Body of pancreas (tissue), 4 donors: ENCODE data around the gene ZFP36L1. TPM values are rescaled to one million over a fixed set of nuclear protein-coding genes. Genes with fewer than 3 reads are reported as not detected.
"Not testable (repeated sequence)": the region's sequence is repeated elsewhere in the genome, so short reads cannot be mapped to it uniquely, and the experiment has no call there.

Experiments
- ATAC-seq: fragments of 150-250 bp; one replicate; pipeline ENCODE4 v1.9.1; 2016
- DNase-seq, 4 donors: peaks; one replicate each; pipeline ENCODE4 v3.0.0-alpha.2; 2019
- H3K27ac ChIP-seq, 4 donors: fragments of 200-600 bp; sonication (generic); 1 replicate in 3 of 4; 2 replicates in 1 of 4; pipeline versions ENCODE4 v1.5.1 to v1.6.1; 2016 to 2019; ENCODE audit warnings: mild to moderate bottlenecking in 1 of 4, mixed read lengths in 1 of 4, moderate library complexity in 1 of 4
- H3K27me3 ChIP-seq, 2 donors: fragments of 200-600 bp; sonication (generic); one replicate each; pipeline ENCODE4 v1.6.0; 2016; ENCODE audit warnings: mild to moderate bottlenecking in 1 of 2
- H3K36me3 ChIP-seq, 2 donors: fragments of 200-600 bp; sonication (generic); replicated peaks in 1 of 2; 2 replicates each; pipeline ENCODE4 v1.5.1; 2016; ENCODE audit warnings: low read depth in 2 of 2; ENCODE audit not compliant: insufficient read depth in 1 of 2
- H3K4me1 ChIP-seq: fragments of 200-600 bp; sonication (generic); one replicate; pipeline ENCODE4 v1.6.0; 2016
- H3K4me3 ChIP-seq, 2 donors: fragments of 200-600 bp; sonication (generic); 1 replicate in 1 of 2; 2 replicates in 1 of 2; pipeline ENCODE4 v1.5.1; 2016 to 2019
- H3K9me3 ChIP-seq, 3 donors: fragments of 200-600 bp; sonication (generic); 1 replicate in 2 of 3; 2 replicates in 1 of 3; pipeline ENCODE4 v1.5.1; 2016
- CTCF ChIP-seq, 7 experiments: fragments of 450-650 bp in 4 of 7; fragments of 200-600 bp in 3 of 7; sonication (generic) in 3 of 7; IDR thresholded peaks; one replicate each; pipeline ENCODE4 v1.5.1; 2016 to 2019; ENCODE audit warnings: antibody characterized with exemption in 7 of 7
- POLR2A ChIP-seq, 3 donors: fragments of 450-650 bp; IDR thresholded peaks; one replicate each; pipeline ENCODE4 v1.6.1; 2016; ENCODE audit warnings: antibody characterized with exemption in 3 of 3, mild to moderate bottlenecking in 2 of 3
- WGBS, 2 donors: methylation state at CpG; one replicate each; pipeline ENCODE4 v1.1.5; 2017; 5-methylcytosine and 5-hydroxymethylcytosine counted together
- intact Hi-C: fragments of 100-400 bp; cut with DNase I; formaldehyde crosslinking; loops from one replicate; pipeline ENCODE4 v1.15.1; 2023
- total RNA-seq, 2 donors: library from RNA; depleted of rRNA; stranded (reverse); fragments of >200 nt; gene quantifications; one replicate each; pipeline ENCODE4 v1.1.0, GENCODE V29; 2016

Gene ZFP36L1
- total RNA-seq, 2 donors from 2014 or later = 155 to 365 TPM

- Histone ChIP-seq H3K27me3 (no peaks in the 10 kb centered on the region), H3K4me3 (no peak overlapping the region), H3K27ac (no peak overlapping the region), H3K9me3 (no peaks in the 10 kb centered on the region), H3K36me3 (no peaks in the 10 kb centered on the region), H3K4me1 (peaks cover 21% of the 10 kb centered on the region)
- intact Hi-C loops = no loop called here
- ATAC-seq (no peak), DNase-seq (no peak)
- TF ChIP-seq POLR2A (IDR thresholded peaks at IDR 0.05) (no peak), CTCF (IDR thresholded peaks at IDR 0.05) (no peak)
- WGBS, 2 donors = 52 to 68% methylated on average over 7 of the region's 7 CpGs
Measured at GRCh38 chr14:68766299-68767247, 26.3 kb downstream of the ZFP36L1 start.

- Histone ChIP-seq H3K27ac (peak overlapping the region in 3 of 4 donors; percentile 70 to 75 (median 72)), H3K4me1 (peaks cover 42% of the 10 kb centered on the region)
- H3K4me3 ChIP-seq, DNase-seq, H3K9me3 ChIP-seq, intact Hi-C loops, H3K36me3 ChIP-seq, ATAC-seq, H3K27me3 ChIP-seq: not testable (repeated sequence)
- WGBS, 2 donors = 91% methylated on average over 4 of the region's 4 CpGs
Measured at GRCh38 chr14:68763843-68764242, 29.0 kb downstream of the ZFP36L1 start.

GRCh38 chr14:68762953-68763764 lies 29.7 kb downstream of the ZFP36L1 start:
- Histone ChIP-seq H3K36me3 (no peaks in the 10 kb centered on the region), H3K9me3 (no peaks in the 10 kb centered on the region), H3K4me3 (no peak overlapping the region), H3K27ac (peak overlapping the region; percentile 60 to 75 (median 71)), H3K27me3 (no peaks in the 10 kb centered on the region), H3K4me1 (peaks cover 49% of the 10 kb centered on the region)
- whole genome bisulfite sequencing, 2 donors = 24 to 27% methylated on average over 11 of the region's 11 CpGs
- ATAC-seq = peak; percentile 98
- peak in 1 of 7 experiments; percentile 5 for TF ChIP-seq CTCF (IDR thresholded peaks at IDR 0.05)
- TF ChIP-seq POLR2A (IDR thresholded peaks at IDR 0.05) = no peak
- DNase-seq = peak; percentile 88 to 93 (median 92)
- intact Hi-C loops = no loop called here

GRCh38 chr14:68761391-68761790 lies 31.5 kb downstream of the ZFP36L1 start:
- no peaks in the 10 kb centered on the region for H3K9me3 ChIP-seq
- 78 to 80% methylated on average over 1 of the region's 1 CpG for WGBS, 2 donors
- intact Hi-C loops = no loop called here
- H3K27ac ChIP-seq = no peak overlapping the region
- no peaks in the 10 kb centered on the region for H3K36me3 ChIP-seq
- no peak overlapping the region for H3K4me3 ChIP-seq
- H3K27me3 ChIP-seq = no peaks in the 10 kb centered on the region
- peaks cover 60% of the 10 kb centered on the region for H3K4me1 ChIP-seq
- DNase-seq (no peak), ATAC-seq (no peak)
- TF ChIP-seq POLR2A (IDR thresholded peaks at IDR 0.05) = no peak
- no peak for TF ChIP-seq CTCF (IDR thresholded peaks at IDR 0.05)

DNA sequence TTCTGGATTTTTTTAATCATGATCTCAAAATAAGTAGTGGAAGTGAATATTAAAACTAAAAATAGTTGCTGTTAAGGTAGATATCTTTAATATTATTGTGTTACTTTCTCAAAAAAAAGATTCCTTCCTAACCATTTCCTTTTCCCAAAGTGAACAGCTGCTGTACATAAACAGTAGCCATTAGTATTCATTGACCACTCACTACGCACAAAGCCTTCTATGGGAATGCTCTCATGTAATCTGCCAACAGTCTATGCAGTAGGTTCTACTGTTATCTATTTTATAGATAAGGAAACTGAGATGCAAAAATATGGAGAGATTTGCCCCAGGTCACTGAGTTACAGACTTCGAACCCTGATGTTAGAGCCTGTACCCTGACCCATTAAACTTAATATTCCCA lies 32.1 kb downstream of the ZFP36L1 start:
- peaks cover 66% of the 10 kb centered on the region for H3K4me1 ChIP-seq
- TF ChIP-seq CTCF (IDR thresholded peaks at IDR 0.05) (no peak), POLR2A (IDR thresholded peaks at IDR 0.05) (no peak)
- H3K36me3 ChIP-seq = no peaks in the 10 kb centered on the region
- ATAC-seq (no peak), DNase-seq (no peak)
- H3K9me3 ChIP-seq = no peaks in the 10 kb centered on the region
- WGBS, 2 donors = 60 to 65% methylated on average over 2 of the region's 2 CpGs
- intact Hi-C loops = no loop called here
- H3K27me3 ChIP-seq = no peaks in the 10 kb centered on the region
- no peak overlapping the region for H3K4me3 ChIP-seq
- H3K27ac ChIP-seq = peak overlapping the region in 1 of 4 donors; percentile 7
